ENCODE results near the gene CXCL14. TPM values are rescaled to one million over a fixed set of nuclear protein-coding genes. Genes with fewer than 3 reads are reported as not detected.

The CXCL14 gene
- total RNA-seq, 1 donor from 2014 or later, result 42.4 TPM

Other genes starting within 250 kb of the CXCL14 start
- 258 TPM for gene MACROH2A1, start 179.8 kb downstream of the CXCL14 start, total RNA-seq
- gene DCANP1, start 131.6 kb downstream of the CXCL14 start, total RNA-seq, result not detected
- gene TIFAB, start 126.6 kb downstream of the CXCL14 start, total RNA-seq, result 0.30 TPM
- not detected for gene NEUROG1, start 43.0 kb downstream of the CXCL14 start, total RNA-seq